Activated CD4-positive, alpha-beta T cell treated with anti-CD3 and anti-CD28 coated beads, Interleukin-2, amount 50 U/mL, for 1 hour (primary cell): ENCODE data around the gene SERPINB6.
"Not testable (repeated sequence)": the region's sequence is repeated elsewhere in the genome, so short reads cannot be mapped to it uniquely, and the experiment has no call there.

ENCODE experiments used
- DNase-seq: peaks from one replicate; pipeline ENCODE4 v3.0.0-alpha.2; 2020

SERPINB6 gene

GRCh38 chr6:2932911-2933310, 38.5 kb downstream of the SERPINB6 start:
- not testable (repeated sequence) for DNase-seq

DNA sequence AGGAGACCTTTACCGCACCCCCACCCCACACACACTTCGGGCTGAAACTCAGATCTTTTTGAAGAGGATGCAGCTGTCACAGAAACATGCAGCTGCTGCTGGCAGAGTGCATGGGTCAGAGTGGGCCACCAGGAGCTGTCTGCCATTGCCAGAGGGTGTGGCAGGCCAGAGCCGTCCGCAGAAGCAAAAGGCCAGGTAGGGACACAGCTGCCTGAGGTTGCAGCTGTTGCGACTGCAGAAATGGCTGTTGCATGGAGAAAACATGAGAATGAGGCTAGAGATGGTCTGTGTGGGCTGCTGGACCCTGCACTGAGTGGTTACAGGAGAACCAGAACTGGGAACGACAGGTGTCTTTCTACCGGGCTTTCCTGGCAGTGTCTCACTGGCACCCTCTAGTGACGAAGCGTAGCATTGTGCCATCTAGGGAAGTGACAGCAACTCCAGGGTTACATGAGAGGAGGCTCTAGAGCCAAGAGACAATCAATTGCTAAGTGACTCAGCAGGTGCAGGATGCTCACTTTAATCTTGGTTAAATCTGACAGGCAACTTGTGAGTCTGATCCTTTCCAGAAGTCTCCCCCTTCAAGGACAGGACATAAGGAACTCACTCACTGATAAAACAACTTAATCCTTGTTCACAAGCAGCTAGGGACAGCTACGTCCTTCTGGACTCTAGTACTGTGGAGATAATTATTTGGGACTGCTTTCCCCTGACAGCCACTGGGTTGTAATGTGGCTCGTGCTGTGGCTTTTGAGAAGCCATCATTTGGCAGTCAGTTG, 39.2 kb downstream of the SERPINB6 start:
- DNase-seq: peak; percentile 85

DNA sequence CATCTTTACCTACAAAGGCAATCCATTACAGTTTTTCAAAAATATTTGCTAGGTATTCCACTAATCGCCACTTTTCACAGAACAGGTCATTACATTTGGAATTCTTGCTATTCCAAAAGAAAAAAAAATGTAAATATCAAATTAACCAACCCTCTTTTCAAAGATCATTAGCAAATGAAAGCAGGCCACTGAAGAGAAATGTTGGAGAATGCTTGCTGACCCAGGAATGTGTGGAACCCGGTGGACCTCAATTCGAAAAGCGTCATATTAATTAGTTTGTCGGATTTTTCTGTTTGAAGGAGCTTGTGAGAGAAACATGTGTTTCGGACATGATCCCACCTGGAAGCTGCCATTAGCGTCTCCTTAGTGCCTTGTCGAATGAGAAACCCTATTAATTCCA, 40.3 kb downstream of the SERPINB6 start:
- no peak for DNase-seq

GRCh38 chr6:2927931-2928330, 43.4 kb downstream of the SERPINB6 start:
- not testable (repeated sequence) for DNase-seq

DNA sequence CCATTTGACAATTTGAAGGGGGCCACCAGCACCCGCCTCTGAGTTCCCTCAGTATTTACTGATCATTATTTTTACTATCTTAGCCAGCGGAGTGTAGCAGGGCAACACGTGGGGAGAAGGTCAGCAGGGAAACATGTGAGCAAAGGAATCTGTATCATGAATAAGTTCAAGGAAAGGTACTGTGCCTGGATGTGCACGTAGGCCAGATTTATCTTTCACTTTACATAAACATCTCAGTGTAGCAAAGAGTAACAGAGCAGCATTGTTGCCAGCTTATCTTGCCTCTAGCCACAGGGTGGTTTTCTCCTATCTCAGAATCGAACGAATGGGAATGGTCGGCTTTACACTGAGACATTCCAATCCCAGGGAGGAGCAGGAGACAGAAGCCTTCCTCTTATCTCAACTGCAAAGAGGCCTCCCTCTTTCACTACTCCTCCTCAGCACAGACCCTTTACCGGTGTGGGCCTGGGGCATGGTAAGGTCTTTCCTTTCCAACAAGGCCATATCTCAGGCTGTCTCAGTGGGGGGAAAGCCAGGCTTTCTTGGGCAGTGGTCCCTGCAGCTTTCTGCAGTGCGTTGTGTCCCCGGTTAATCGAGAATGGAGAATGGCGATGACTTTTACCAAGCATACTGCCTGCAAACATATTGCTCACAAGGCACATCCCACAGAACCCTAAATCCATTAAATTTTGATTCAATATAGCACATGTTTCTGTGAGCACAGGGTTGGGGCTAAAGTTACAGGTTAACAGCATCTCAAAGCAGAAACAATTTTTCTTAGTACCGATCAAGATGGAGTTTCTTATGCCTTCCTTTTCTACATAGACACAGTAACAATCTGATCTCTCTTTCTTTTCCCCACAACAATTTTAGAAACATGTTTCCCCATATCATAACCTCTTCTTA, 45.3 kb downstream of the SERPINB6 start:
- DNase-seq: not testable (repeated sequence)

DNA sequence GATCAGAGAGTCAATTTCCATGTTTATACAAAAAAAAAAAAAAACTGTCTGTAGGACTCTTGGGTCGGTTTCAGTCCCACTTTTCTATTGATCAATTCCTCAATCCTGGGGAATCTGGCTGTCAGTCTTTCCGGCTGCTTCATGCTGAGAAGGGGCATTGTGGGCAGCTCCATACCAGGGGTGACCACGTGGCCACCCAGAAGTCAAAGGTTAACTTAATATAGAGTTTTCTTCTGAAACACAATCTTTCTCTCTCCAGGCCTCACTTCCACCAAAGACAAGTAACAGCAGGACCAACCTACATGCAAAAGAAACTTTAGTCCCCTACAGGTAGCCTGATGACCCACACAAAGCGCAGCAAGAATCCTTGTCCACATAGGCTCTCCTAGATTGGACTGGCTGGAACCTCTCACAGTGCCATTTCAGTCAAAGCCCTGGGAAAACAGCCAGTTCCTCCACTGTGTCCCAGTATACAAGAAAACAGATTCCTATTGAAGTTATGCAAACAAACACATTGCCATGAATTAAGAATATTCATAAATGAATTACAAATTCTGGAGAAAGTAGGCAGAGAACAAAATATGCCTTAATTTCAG, 49.7 kb downstream of the SERPINB6 start:
- DNase-seq: no peak

DNA sequence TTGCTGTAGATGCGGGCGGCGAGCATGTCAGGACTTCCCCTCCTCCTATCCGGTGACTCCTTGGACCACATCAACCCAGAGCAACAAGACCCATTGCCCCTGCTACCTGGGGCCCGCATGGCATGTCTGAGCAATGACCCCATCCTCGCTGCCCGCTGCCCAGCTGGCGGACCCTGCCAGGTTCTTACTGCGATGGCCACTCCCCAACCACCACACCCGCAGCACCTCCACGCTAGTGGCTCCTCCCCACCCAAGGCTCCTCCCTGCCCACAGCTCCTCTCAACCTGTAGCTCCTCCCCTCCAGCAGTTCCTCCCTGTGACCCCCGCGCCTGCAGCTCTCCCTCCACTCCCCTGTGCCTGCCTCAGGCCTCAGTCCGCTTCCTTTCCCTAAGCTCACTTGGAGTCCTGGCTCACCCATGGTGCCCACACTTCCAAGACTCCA, 50.7 kb downstream of the SERPINB6 start:
- no peak for DNase-seq

DNA sequence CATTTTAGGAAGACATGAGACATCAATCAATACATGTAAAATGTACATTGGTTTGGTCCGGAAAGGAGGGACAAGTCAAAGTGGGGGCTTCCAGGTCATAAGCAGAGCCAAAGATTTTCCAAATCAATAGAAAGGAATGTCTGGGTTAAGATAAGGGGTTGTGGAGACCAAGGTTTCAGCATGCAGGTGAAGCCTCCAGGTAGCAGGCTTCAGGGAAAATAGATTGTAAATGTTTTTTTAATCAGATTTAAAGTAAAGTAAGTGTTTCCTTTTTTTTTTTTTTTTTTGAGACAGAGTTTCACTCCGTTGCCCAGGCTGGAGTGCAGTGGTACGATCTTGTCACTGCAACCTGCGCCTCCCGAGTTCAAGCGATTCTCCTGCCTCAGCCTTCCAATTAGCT, 51.5 kb downstream of the SERPINB6 start:
- DNase-seq: no peak

- DNase-seq: no peak
Observed at GRCh38 chr6:2919401-2919800, 52.0 kb downstream of the SERPINB6 start.

DNA sequence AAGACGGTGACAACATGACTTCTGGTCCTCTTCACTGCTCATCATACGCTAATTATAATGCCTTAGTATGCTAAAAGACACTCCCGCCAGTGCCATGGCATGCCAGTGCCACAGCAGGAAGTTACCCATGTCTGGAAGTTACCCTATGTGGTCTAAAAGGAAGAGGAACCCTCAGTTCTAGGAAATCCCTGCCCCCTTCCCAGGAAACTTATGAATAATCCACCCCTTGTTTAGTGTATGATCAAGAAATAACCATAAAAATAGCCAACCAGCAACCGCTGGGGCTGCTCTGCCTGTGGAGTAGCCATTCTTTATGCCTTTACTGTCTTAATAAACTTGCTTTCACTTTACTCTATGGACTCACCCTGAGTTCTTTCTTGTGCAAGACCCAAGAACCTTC, 52.4 kb downstream of the SERPINB6 start:
- no peak for DNase-seq

DNA sequence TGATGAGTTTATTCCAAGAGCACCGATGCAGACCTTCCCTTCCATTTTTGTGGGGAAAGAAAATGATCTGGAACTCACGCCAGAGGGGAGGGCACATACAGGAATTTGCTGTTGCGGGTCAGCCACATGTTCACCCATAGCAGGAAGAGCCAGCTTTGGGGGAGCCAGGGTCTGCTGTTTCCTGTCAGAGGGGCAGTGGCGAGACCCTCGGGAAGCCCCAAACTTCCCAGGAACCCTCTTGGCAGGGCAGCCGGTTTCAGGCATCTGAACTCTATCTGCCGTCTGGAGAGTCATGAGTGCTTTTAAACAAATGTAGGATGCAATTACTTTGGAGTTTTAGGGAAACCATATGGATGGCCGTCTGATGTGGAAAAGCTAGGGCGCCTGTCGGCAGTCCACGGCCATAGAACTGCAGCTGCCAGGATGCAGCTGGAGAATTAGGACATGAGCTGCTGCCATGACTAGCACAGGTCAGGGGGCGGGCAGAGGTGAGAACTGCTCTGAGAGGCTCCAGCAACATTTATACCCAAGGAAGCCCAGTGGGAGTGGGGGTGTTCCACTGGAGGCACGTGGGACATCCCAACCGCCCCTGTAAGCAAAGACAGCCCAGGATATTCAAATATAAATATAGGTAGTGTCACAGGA, 53.4 kb downstream of the SERPINB6 start:
- no peak for DNase-seq

GRCh38 chr6:2917065-2917464, 54.3 kb downstream of the SERPINB6 start:
- DNase-seq: no peak

DNA sequence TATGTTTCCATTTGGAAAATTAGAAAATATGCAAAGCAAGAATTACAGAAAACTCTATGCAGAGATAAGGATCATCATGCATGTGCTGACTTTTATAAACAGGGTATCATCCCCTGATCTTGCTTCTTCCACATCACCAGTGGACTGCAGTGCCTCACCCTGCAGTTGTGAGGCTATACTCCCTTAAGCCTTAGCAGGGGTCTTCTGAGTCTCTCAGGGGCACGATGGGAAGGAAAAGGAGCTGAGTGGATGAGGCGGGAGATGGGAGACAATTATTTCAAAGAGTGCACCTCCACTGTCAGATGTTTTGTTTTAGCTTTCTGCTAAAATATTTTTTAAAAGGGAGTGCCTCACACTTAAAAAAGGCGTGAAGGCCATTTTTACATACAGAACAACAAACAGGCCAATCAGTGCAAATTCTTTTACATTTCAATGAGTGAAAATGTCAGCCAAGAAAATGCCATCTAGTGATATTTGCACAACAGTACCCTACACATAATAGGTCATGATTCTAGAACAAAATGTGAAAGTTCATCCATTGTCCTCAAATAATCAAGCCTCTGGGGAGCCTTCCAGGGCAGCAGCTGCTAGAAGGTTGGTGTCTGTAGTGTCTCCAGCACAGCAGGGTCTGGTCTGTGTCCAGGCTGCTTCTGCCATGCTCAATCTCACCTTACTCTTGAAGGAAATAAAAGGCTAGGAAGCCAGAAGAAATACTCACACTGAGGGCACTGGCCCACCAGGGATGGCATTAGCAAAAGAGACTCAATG, 55.0 kb downstream of the SERPINB6 start:
- no peak for DNase-seq

DNA sequence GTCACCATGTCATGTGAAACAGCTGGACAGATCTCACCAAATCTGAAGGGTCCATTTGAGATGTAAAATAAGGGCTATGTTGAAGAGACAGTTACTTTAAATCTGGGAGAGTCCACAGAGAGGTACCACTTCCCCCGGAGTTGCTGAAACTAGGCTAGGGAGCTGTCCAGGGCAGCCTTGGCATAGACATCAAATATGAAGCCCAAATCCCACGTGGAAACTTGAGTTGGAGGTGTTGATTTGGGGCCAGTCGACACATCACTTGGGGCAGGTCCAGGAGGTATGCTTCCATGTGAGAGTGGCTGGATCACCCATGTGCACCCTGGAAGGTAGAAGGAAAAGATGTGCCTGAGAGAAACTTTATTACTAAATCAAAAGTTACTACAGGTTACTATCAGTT, 56.2 kb downstream of the SERPINB6 start:
- DNase-seq: no peak

GRCh38 chr6:2914318-2914660, 57.1 kb downstream of the SERPINB6 start:
- no peak for DNase-seq

GRCh38 chr6:2913621-2914317, 57.6 kb downstream of the SERPINB6 start:
- DNase-seq: no peak

- DNase-seq: no peak
Observed at GRCh38 chr6:2911171-2911570, 60.2 kb downstream of the SERPINB6 start.

DNA sequence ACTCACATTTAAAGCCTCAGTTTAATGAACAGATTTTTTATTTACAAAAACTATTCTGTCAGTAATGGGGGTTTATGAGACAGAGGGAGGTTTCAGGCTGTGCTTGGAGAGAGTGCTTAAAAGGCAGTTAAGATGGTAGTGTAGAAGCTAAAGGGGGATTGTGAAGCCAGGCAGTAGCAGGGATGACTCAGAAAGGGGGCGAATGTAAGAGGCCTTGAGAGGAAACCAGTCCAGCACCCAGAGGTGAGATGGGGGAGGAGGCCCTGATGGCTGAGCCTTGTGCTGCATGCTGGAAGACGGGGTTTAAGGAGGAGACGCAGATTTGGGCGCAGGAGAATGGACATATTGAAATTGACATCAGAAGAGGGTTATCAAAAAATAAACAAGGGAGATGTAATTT, 61.6 kb downstream of the SERPINB6 start:
- no peak for DNase-seq

DNA sequence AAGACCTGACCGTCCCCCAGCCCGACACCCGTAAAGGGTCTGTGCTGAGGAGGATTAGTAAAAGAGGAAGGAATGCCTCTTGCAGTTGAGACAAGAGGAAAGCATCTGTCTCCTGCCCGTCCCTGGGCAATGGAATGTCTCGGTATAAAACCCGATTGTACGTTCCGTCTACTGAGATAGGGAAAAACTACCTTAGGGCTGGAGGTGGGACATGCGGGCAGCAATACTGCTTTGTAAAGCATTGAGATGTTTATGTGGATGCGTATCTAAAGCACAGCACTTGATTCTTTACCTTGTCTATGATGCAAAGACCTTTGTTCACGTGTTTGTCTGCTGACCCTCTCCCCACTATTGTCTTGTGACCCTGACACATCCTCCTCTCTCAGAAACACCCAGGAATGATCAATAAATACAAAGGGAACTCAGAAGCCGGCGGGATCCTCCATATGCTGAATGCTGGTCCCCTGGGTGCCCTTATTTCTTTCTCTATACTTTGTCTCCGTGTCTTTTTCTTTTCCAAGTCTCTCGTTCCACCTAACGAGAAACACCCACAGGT, 62.2 kb downstream of the SERPINB6 start:
- DNase-seq: not testable (repeated sequence)

DNA sequence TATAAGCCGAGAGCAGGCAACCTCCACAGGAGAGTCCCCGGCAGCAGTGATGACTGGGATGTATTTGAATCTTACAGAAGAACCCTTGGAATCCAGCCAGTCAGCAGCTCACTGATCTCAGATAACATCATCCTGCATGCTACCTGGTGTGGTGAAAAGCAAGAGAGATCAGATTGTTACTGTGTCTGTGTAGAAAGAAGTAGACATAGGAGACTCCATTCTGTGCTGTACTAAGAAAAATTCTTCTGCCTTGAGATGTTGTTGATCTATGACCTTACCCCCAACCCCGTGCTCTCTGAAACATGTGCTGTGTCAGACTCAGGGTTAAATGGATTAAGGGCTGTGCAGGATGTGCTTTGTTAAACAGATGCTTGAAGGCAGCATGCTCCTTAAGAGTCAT, 62.9 kb downstream of the SERPINB6 start:
- not testable (repeated sequence) for DNase-seq
